ENCODE results near the gene ST6GALNAC4. TPM values are rescaled to one million over a fixed set of nuclear protein-coding genes. Genes with fewer than 3 reads are reported as not detected.

The ST6GALNAC4 gene
- total RNA-seq, 1 experiment from 2014 or later: 15.4 TPM

DNA sequence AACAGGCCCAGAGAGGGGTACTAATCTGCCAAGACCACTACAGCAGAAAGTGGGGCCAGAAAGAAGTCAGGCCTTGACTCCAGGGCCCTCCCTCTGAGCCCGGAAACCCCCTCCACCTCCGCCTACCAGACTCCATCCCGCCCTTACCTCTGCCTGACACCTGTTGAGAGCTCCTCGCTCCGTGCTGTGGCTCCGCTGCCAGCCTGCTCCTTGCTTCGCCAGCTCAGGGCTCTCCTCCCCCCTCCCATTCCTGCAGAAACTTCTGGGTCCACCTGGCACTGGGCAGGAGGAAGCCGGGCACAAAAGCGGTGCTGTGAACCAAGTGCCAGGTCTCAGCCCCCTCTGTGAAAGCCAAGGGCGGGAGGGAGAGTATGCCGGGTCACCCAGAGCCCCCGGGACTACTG, 11.1 kb downstream of the ST6GALNAC4 start:
- no peak overlapping the region for H4K5ac ChIP-seq (ENCODE audit: insufficient read length, low read depth, low read length)
- TF ChIP-seq, protein P1, sequence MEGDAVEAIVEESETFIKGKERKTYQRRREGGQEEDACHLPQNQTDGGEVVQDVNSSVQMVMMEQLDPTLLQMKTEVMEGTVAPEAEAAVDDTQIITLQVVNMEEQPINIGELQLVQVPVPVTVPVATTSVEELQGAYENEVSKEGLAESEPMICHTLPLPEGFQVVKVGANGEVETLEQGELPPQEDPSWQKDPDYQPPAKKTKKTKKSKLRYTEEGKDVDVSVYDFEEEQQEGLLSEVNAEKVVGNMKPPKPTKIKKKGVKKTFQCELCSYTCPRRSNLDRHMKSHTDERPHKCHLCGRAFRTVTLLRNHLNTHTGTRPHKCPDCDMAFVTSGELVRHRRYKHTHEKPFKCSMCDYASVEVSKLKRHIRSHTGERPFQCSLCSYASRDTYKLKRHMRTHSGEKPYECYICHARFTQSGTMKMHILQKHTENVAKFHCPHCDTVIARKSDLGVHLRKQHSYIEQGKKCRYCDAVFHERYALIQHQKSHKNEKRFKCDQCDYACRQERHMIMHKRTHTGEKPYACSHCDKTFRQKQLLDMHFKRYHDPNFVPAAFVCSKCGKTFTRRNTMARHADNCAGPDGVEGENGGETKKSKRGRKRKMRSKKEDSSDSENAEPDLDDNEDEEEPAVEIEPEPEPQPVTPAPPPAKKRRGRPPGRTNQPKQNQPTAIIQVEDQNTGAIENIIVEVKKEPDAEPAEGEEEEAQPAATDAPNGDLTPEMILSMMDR (conservative IDR thresholded peaks at IDR 0.05): no peak
- H2BK15ac ChIP-seq (ENCODE audit: low read depth, low read length): no peak overlapping the region
- no peak overlapping the region for H2BK12ac ChIP-seq (ENCODE audit: insufficient read length, low read depth, low read length)
- H2AK5ac ChIP-seq (ENCODE audit: insufficient read length, low read length): no peak overlapping the region
- no peaks in the 10 kb centered on the region for H3K79me1 ChIP-seq (ENCODE audit: insufficient read depth, low read depth, low read length, poor library complexity, severe bottlenecking)
- no peak overlapping the region for H3K4me3 Mint-ChIP-seq
- no peak overlapping the region for H2BK5ac ChIP-seq (ENCODE audit: insufficient read length, low read length)
- no peak overlapping the region for H3K18ac ChIP-seq (ENCODE audit: insufficient read length, low read depth, low read length)
- no peak overlapping the region for H3K27ac Mint-ChIP-seq
- no peaks in the 10 kb centered on the region for H3K9me3 ChIP-seq (ENCODE audit: control insufficient read depth, low read depth, low read length)
- H4K20me1 ChIP-seq (ENCODE audit: control insufficient read depth, insufficient read depth, insufficient read length): no peaks in the 10 kb centered on the region
- H3K79me2 ChIP-seq (ENCODE audit: insufficient read depth, low read length): no peaks in the 10 kb centered on the region
- peaks cover 17 to 32% of the 10 kb centered on the region in 2 experiments for H3K4me1 Mint-ChIP-seq
- H3K4me2 ChIP-seq (ENCODE audit: insufficient read depth, insufficient read length, low read length): no peak overlapping the region
- no peak overlapping the region for H3K9ac ChIP-seq (ENCODE audit: extremely low read depth, insufficient read length, low read length)
- H2AFZ ChIP-seq (ENCODE audit: low read length): no peak overlapping the region
- no CpG with 5 or more reads among the region's 12 CpGs for whole genome bisulfite sequencing (ENCODE audit: extremely low coverage, insufficient read length, low lambda C conversion rate)
- no peak overlapping the region for H3K27ac ChIP-seq (ENCODE audit: insufficient read length, low read depth, low read length)
- no peak overlapping the region for H2BK20ac ChIP-seq (ENCODE audit: low read depth, low read length, poor library complexity, severe bottlenecking)
- no peak overlapping the region for H3T11ph ChIP-seq (ENCODE audit: low read length)
- H3K56ac ChIP-seq (ENCODE audit: insufficient read length, low read depth, low read length): no peak overlapping the region
- H3K27me3 Mint-ChIP-seq (ENCODE audit: low read depth): no peaks in the 10 kb centered on the region
- peaks cover 0 to under 1% (median 0%) of the 10 kb centered on the region in 3 experiments; a peak in 1 of 7 replicates for H3K36me3 Mint-ChIP-seq (ENCODE audit: insufficient read depth in 1 of 3, low read depth in 3 of 3)
- no peak overlapping the region for H3K4ac ChIP-seq (ENCODE audit: low read depth, low read length)
- H2BK120ac ChIP-seq (ENCODE audit: low read depth, low read length, poor library complexity, severe bottlenecking): no peak overlapping the region
- H4K91ac ChIP-seq (ENCODE audit: insufficient read length, low read depth, low read length): no peak overlapping the region
- no peaks in the 10 kb centered on the region for H3K9me3 Mint-ChIP-seq
- H3K27me3 ChIP-seq (ENCODE audit: insufficient read depth, low read length): no peaks in the 10 kb centered on the region
- DNase-seq: no peak
- H3K14ac ChIP-seq (ENCODE audit: insufficient read depth, low read length): no peak overlapping the region
- H3K23me2 ChIP-seq (ENCODE audit: insufficient read length, low read depth, low read length, poor library complexity, severe bottlenecking): no peaks in the 10 kb centered on the region
- H3K23ac ChIP-seq (ENCODE audit: insufficient read length, low read depth, low read length): no peak overlapping the region
- H4K8ac ChIP-seq (replicated peaks; ENCODE audit: insufficient read length, low read depth, low read length): no peak overlapping the region
- H3K4me1 ChIP-seq (ENCODE audit: insufficient read depth, low read length): peaks cover 5% of the 10 kb centered on the region; the same call in 1 of the 2 replicates

All from H9 (cell line).